RWPE1 (cell line): ENCODE results near the gene CDCP1.

Source experiments
- CTCF ChIA-PET: fragments of 350-600 bp; sonication (Branson Sonifier 250); formaldehyde crosslinking; extraction: SDS; loops from one replicate; lab custom pipeline; 2021; lab: Yijun Ruan, JAX
- POLR2A ChIA-PET: fragments of 400-600 bp; formaldehyde crosslinking; extraction: SDS; loops from one replicate; lab custom pipeline; 2020; ENCODE audit warnings: antibody characterized with exemption; ENCODE audit not compliant: low non-redundant PET; lab: Yijun Ruan, JAX
- DNase-seq: peaks from one replicate; pipeline ENCODE4 v3.0.0; 2012; ENCODE audit warnings: low spot score
- H3K27ac ChIP-seq: fragments of 450-650 bp; 2 replicates; pipeline ENCODE4 v1.5.1; 2017
- CTCF ChIP-seq: fragments of 450-650 bp; conservative IDR thresholded peaks from 2 replicates; pipeline ENCODE4 v1.5.1; 2017; ENCODE audit warnings: low read depth, mild to moderate bottlenecking

The CDCP1 gene

GRCh38 chr3:45084361-45084760, 61.8 kb downstream of the CDCP1 start:
- DNase-seq = no peak
- peak overlapping the region; percentile 49; the same call in 1 of the 2 replicates for H3K27ac ChIP-seq
- CTCF ChIA-PET = interaction anchor here (1.0 kb wide), 1 partner anchor 126 kb away, joined by 3 read pairs; no protein-coding TSS in a partner anchor
- POLR2A ChIA-PET = interaction anchor here (0.6 kb wide), 1 partner anchor 15 kb away, joined by 4 read pairs; no protein-coding TSS in a partner anchor
- TF ChIP-seq CTCF = no peak

GRCh38 chr3:45083023-45083422, 63.2 kb downstream of the CDCP1 start:
- H3K27ac ChIP-seq = peak overlapping the region; percentile 49
- DNase-seq = no peak
- ChIA-PET CTCF (no interaction called here), POLR2A (no interaction called here)
- no peak for TF ChIP-seq CTCF

- ChIA-PET POLR2A (no interaction called here), CTCF (no interaction called here)
- H3K27ac ChIP-seq = no peak overlapping the region
- DNase-seq = no peak
- no peak for TF ChIP-seq CTCF
Measured at GRCh38 chr3:45082142-45082538, 64.0 kb downstream of the CDCP1 start.

- POLR2A ChIA-PET = no interaction called here
- no peak for DNase-seq
- no peak overlapping the region for H3K27ac ChIP-seq
- no peak for TF ChIP-seq CTCF
- CTCF ChIA-PET = interaction anchor here (0.6 to 0.7 kb wide), 3 partner anchors 16 to 596 kb away, joined by 3 read pairs; no protein-coding TSS in a partner anchor
Measured at GRCh38 chr3:45081506-45082141, 64.6 kb downstream of the CDCP1 start.

- no peak for DNase-seq
- ChIA-PET POLR2A (no interaction called here), CTCF (interaction anchor here (0.6 to 0.7 kb wide), 2 partner anchors 15 to 596 kb away, joined by 3 read pairs; no protein-coding TSS in a partner anchor)
Measured at GRCh38 chr3:45080824-45081223, 65.4 kb downstream of the CDCP1 start.

GRCh38 chr3:45079715-45080114, 66.5 kb downstream of the CDCP1 start:
- POLR2A ChIA-PET = no interaction called here
- no peak for DNase-seq
- CTCF ChIA-PET = interaction anchor here (0.6 to 1.0 kb wide), 3 partner anchors 129 to 711 kb away, joined by 3 to 5 read pairs (median 3); no protein-coding TSS in a partner anchor
- H3K27ac ChIP-seq = no peak overlapping the region
- TF ChIP-seq CTCF = no peak

More at GRCh38 chr3:45080824-45081223, 65.4 kb downstream of the CDCP1 start:
- TF ChIP-seq CTCF = no peak
- H3K27ac ChIP-seq = no peak overlapping the region
